ENCODE results near the gene GRM1.

- TF ChIP-seq ZNF629 (tag by site-specific recombination; IDR thresholded peaks at IDR 0.05) (no peak), ZNF837 (tag by site-specific recombination; IDR thresholded peaks at IDR 0.05) (no peak), ZNF18 (tag by site-specific recombination; IDR thresholded peaks at IDR 0.05) (no peak), PBX3 (CRISPR knock-in tag; IDR thresholded peaks at IDR 0.05) (no peak), ZBTB10 (tag by site-specific recombination; IDR thresholded peaks at IDR 0.05) (no peak), ZXDB (tag by site-specific recombination; IDR thresholded peaks at IDR 0.05) (no peak)
Measured at GRCh38 chr6:146184701-146185100, 155.8 kb downstream of the GRM1 start.

All from HEK293 (cell line).